GM23248 (cell line): ENCODE measurements around the gene SYTL3. TPM values are rescaled to one million over a fixed set of nuclear protein-coding genes. Genes with fewer than 3 reads are reported as not detected.
"Not testable (repeated sequence)": the region's sequence is repeated elsewhere in the genome, so short reads cannot be mapped to it uniquely, and the experiment has no call there.

ENCODE experiments used
- DNase-seq: peaks from one replicate; pipeline ENCODE4 v3.0.0-alpha.2; 2015
- H2AFZ ChIP-seq: fragments of 200-600 bp; sonication (generic); 2 replicates; pipeline ENCODE4 v1.6.1; 2016; ENCODE audit warnings: antibody characterized with exemption
- H3F3A ChIP-seq: fragments of 200-600 bp; sonication (generic); 2 replicates; pipeline ENCODE4 v1.6.1; 2016; ENCODE audit warnings: mild to moderate bottlenecking, antibody characterized with exemption, mixed run types; ENCODE audit not compliant: insufficient read depth
- H3K27ac ChIP-seq: fragments of 200-600 bp; sonication (generic); 2 replicates; pipeline ENCODE4 v1.5.1; 2016; ENCODE audit warnings: mild to moderate bottlenecking
- H3K27me3 ChIP-seq: fragments of 200-600 bp; sonication (generic); replicated peaks from 2 replicates; pipeline ENCODE4 v1.6.1; 2016; ENCODE audit warnings: mild to moderate bottlenecking; ENCODE audit not compliant: insufficient read depth
- H3K36me3 ChIP-seq: fragments of 200-600 bp; sonication (generic); 2 replicates; pipeline ENCODE4 v1.6.1; 2016; ENCODE audit warnings: low read depth, mild to moderate bottlenecking
- H3K4me1 ChIP-seq: fragments of 200-600 bp; sonication (generic); 2 replicates; pipeline ENCODE4 v1.6.1; 2016; ENCODE audit warnings: mild to moderate bottlenecking; ENCODE audit not compliant: insufficient read depth
- H3K4me2 ChIP-seq: fragments of 200-600 bp; sonication (generic); one replicate; pipeline ENCODE4 v1.6.1; 2016; ENCODE audit warnings: mild to moderate bottlenecking; ENCODE audit not compliant: unreplicated experiment
- H3K4me3 ChIP-seq: fragments of 200-600 bp; sonication (generic); 2 replicates; pipeline ENCODE4 v1.5.1; 2016; ENCODE audit warnings: mild to moderate bottlenecking
- H3K79me2 ChIP-seq: fragments of 200-600 bp; sonication (generic); 2 replicates; pipeline ENCODE4 v1.6.1; 2016; ENCODE audit warnings: mild to moderate bottlenecking; ENCODE audit not compliant: insufficient read depth
- H3K9ac ChIP-seq: fragments of 200-600 bp; sonication (generic); 2 replicates; pipeline ENCODE4 v1.6.1; 2016; ENCODE audit warnings: mild to moderate bottlenecking
- H3K9me2 ChIP-seq: fragments of 200-600 bp; sonication (generic); 2 replicates; pipeline ENCODE4 v1.6.1; 2016; ENCODE audit warnings: mixed run types, mild to moderate bottlenecking, moderate library complexity; ENCODE audit not compliant: insufficient read depth
- H3K9me3 ChIP-seq: fragments of 200-600 bp; sonication (generic); one replicate; pipeline ENCODE4 v1.6.1; 2017; ENCODE audit warnings: low read depth
- H4K20me1 ChIP-seq: fragments of 200-600 bp; sonication (generic); 2 replicates; pipeline ENCODE4 v1.6.0; 2016; ENCODE audit not compliant: insufficient read depth
- EZH2 ChIP-seq: fragments of 200-600 bp; sonication (generic); IDR thresholded peaks from 2 replicates; pipeline ENCODE4 v1.6.1; 2018; ENCODE audit warnings: antibody characterized with exemption, mild to moderate bottlenecking; ENCODE audit not compliant: insufficient read depth, poor library complexity, severe bottlenecking
- EZH2phosphoT487 ChIP-seq: fragments of 200-600 bp; sonication (generic); IDR thresholded peaks from 2 replicates; pipeline ENCODE4 v1.6.1; 2018; ENCODE audit warnings: antibody characterized with exemption, moderate library complexity, mild to moderate bottlenecking, low read depth; ENCODE audit not compliant: insufficient read depth
- WGBS, 2 experiments: methylation state at CpG; one replicate each; pipeline ENCODE4 v1.1.6; 2015 to 2017; ENCODE audit warnings: low lambda C conversion rate in 2 of 2, low coverage in 1 of 2; ENCODE audit errors: missing lambda C conversion rate in 2 of 2; 5-methylcytosine and 5-hydroxymethylcytosine counted together
- in situ Hi-C: fragments of 300-500 bp; cut with MboI; formaldehyde crosslinking; loops from 2 replicates; pipeline ENCODE4 v1.15.0; 2020
- polyA plus RNA-seq: library from polyadenylated mRNA; unstranded; fragments of >200 nt; fragmentation: Nextera tagmentation; extraction: Ambion mirVana; gene quantifications from 2 replicates; pipeline ENCODE4 v1.2.1, GENCODE V29; 2016
- total RNA-seq: library from RNA; depleted of rRNA; stranded (reverse); fragments of >200 nt; shearing (Covaris generic); gene quantifications from 2 replicates; pipeline ENCODE4 v1.2.3, GENCODE V29; 2014

SYTL3 gene
- total and polyA plus RNA-seq, 2 experiments from 2014 or later: 2.1 to 2.3 TPM

GRCh38 chr6:158687506-158687905, 37.7 kb downstream of the SYTL3 start:
- H3F3A ChIP-seq: no peaks in the 10 kb centered on the region
- no peaks in the 10 kb centered on the region for H3K27me3 ChIP-seq
- no peaks in the 10 kb centered on the region for H4K20me1 ChIP-seq
- H3K4me3 ChIP-seq: no peak overlapping the region
- no peak overlapping the region for H3K4me2 ChIP-seq
- no peaks in the 10 kb centered on the region for H3K9me3 ChIP-seq
- no peak overlapping the region for H3K27ac ChIP-seq
- H3K9ac ChIP-seq: no peak overlapping the region
- in situ Hi-C loops: no loop called here
- no peaks in the 10 kb centered on the region for H3K4me1 ChIP-seq
- no peak for DNase-seq
- H3K36me3 ChIP-seq: no peaks in the 10 kb centered on the region
- H3K9me2 ChIP-seq: no peaks in the 10 kb centered on the region
- 81 to 82% methylated on average over 4 of the region's 4 CpGs for WGBS, 2 experiments
- no peak overlapping the region for H2AFZ ChIP-seq
- H3K79me2 ChIP-seq: no peaks in the 10 kb centered on the region
- TF ChIP-seq EZH2phosphoT487: no peak
- TF ChIP-seq EZH2: no peak

- Histone ChIP-seq H3K27me3 (no peaks in the 10 kb centered on the region), H3K27ac (no peak overlapping the region), H3K9me3 (no peaks in the 10 kb centered on the region), H3K9me2 (no peaks in the 10 kb centered on the region), H3K4me2 (no peak overlapping the region), H3K36me3 (no peaks in the 10 kb centered on the region), H3F3A (no peaks in the 10 kb centered on the region), H2AFZ (no peak overlapping the region), H3K4me1 (no peaks in the 10 kb centered on the region), H3K4me3 (no peak overlapping the region), H3K79me2 (no peaks in the 10 kb centered on the region), H4K20me1 (no peaks in the 10 kb centered on the region), H3K9ac (no peak overlapping the region)
- TF ChIP-seq EZH2 (no peak), EZH2phosphoT487 (no peak)
- in situ Hi-C loops: no loop called here
- DNase-seq: peak; percentile 50
- WGBS, 2 experiments: 40% methylated on average over 1 of the region's 1 CpG
Observed at GRCh38 chr6:158688860-158689259, 39.0 kb downstream of the SYTL3 start.

GRCh38 chr6:158694913-158695312, 45.1 kb downstream of the SYTL3 start:
- Histone ChIP-seq H3K4me3 (no peak overlapping the region), H4K20me1 (no peaks in the 10 kb centered on the region), H3K4me2 (no peak overlapping the region), H3F3A (peaks cover 13% of the 10 kb centered on the region), H3K4me1 (peaks cover 13% of the 10 kb centered on the region), H3K9me2 (no peaks in the 10 kb centered on the region), H2AFZ (no peak overlapping the region), H3K27ac (no peak overlapping the region), H3K36me3 (no peaks in the 10 kb centered on the region), H3K9me3 (no peaks in the 10 kb centered on the region), H3K27me3 (no peaks in the 10 kb centered on the region), H3K9ac (no peak overlapping the region), H3K79me2 (no peaks in the 10 kb centered on the region)
- TF ChIP-seq EZH2: no peak
- no peak for TF ChIP-seq EZH2phosphoT487
- WGBS, 2 experiments: 69 to 72% methylated on average over 3 of the region's 3 CpGs
- DNase-seq: no peak
- in situ Hi-C loops: loop anchor here (10.0 kb wide), 1 partner anchor 470 kb away; no protein-coding TSS in a partner anchor

GRCh38 chr6:158697811-158698210, 48.0 kb downstream of the SYTL3 start:
- Histone ChIP-seq H3K4me3 (no peak overlapping the region), H3K79me2 (no peaks in the 10 kb centered on the region), H3K9ac (peak overlapping the region; percentile 30; the same call in 1 of the 2 replicates), H3K4me1 (peaks cover 13% of the 10 kb centered on the region), H3K27me3 (no peaks in the 10 kb centered on the region), H3K36me3 (no peaks in the 10 kb centered on the region), H3K27ac (peak overlapping the region; percentile 56), H3K9me3 (no peaks in the 10 kb centered on the region), H4K20me1 (no peaks in the 10 kb centered on the region), H3K9me2 (no peaks in the 10 kb centered on the region), H3F3A (peaks cover 13% of the 10 kb centered on the region), H2AFZ (peak overlapping the region; percentile 17; the same call in 1 of the 2 replicates), H3K4me2 (no peak overlapping the region)
- in situ Hi-C loops: loop anchor here (10.0 kb wide), 1 partner anchor 473 kb away; no protein-coding TSS in a partner anchor
- DNase-seq: peak; percentile 87
- WGBS, 2 experiments: 13 to 15% methylated on average over 2 of the region's 2 CpGs
- no peak for TF ChIP-seq EZH2phosphoT487
- TF ChIP-seq EZH2: no peak

GRCh38 chr6:158698931-158699330, 49.1 kb downstream of the SYTL3 start:
- no peak overlapping the region for H3K4me3 ChIP-seq
- peaks cover 13% of the 10 kb centered on the region for H3K4me1 ChIP-seq
- no peak overlapping the region for H3K4me2 ChIP-seq
- H3K27me3 ChIP-seq: no peaks in the 10 kb centered on the region
- no peaks in the 10 kb centered on the region for H3K9me2 ChIP-seq
- peak; percentile 16 for DNase-seq
- in situ Hi-C loops: loop anchor here (10.0 kb wide), 1 partner anchor 474 kb away; no protein-coding TSS in a partner anchor
- H3K9me3 ChIP-seq: no peaks in the 10 kb centered on the region
- H3K79me2 ChIP-seq: no peaks in the 10 kb centered on the region
- H3F3A ChIP-seq: peaks cover 13% of the 10 kb centered on the region
- H3K36me3 ChIP-seq: no peaks in the 10 kb centered on the region
- no peak overlapping the region for H3K27ac ChIP-seq
- no peak for TF ChIP-seq EZH2
- TF ChIP-seq EZH2phosphoT487: no peak
- no peak overlapping the region for H3K9ac ChIP-seq
- no peaks in the 10 kb centered on the region for H4K20me1 ChIP-seq
- no peak overlapping the region for H2AFZ ChIP-seq
- 87 to 91% methylated on average over 8 of the region's 8 CpGs for WGBS, 2 experiments

GRCh38 chr6:158701268-158701667, 51.4 kb downstream of the SYTL3 start:
- not testable (repeated sequence) for H3K9me2 ChIP-seq, H3K4me2 ChIP-seq, H3K9me3 ChIP-seq, H3K36me3 ChIP-seq, H3K27ac ChIP-seq, H4K20me1 ChIP-seq, H2AFZ ChIP-seq, DNase-seq, H3K79me2 ChIP-seq, H3K27me3 ChIP-seq, H3K4me3 ChIP-seq, H3K9ac ChIP-seq
- in situ Hi-C loops: loop anchor here (25.0 kb wide), 1 partner anchor 261 kb away; no protein-coding TSS in a partner anchor
- peaks cover 13% of the 10 kb centered on the region for H3K4me1 ChIP-seq
- peaks cover 13% of the 10 kb centered on the region for H3F3A ChIP-seq
- 90 to 94% methylated on average over 2 to 3 of the region's 3 CpGs for WGBS, 2 experiments
